AG10803 (cell line): ENCODE results near the gene CLASRP.
A peak's percentile ranks its signal among the peaks of the same experiment; 100 is the strongest.
"Not testable (repeated sequence)": the region's sequence is repeated elsewhere in the genome, so short reads cannot be mapped to it uniquely, and the experiment has no call there.

ENCODE experiments used
- DNase-seq: peaks from one replicate; pipeline ENCODE4 v3.0.0; 2010; ENCODE audit warnings: low read depth
- H3K4me3 ChIP-seq: 2 replicates; pipeline ENCODE4 v1.5.1; 2011; ENCODE audit warnings: mild to moderate bottlenecking, low read length, control low read depth
- CTCF ChIP-seq: conservative IDR thresholded peaks from 2 replicates; pipeline ENCODE4 v1.5.1; 2011; ENCODE audit warnings: mild to moderate bottlenecking, low read length, control low read depth, inconsistent platforms

The CLASRP gene

GRCh38 chr19:44998025-44998424, 40.8 kb upstream of the CLASRP start:
- H3K4me3 ChIP-seq: no peak overlapping the region
- TF ChIP-seq CTCF: no peak
- DNase-seq: no peak

- not testable (repeated sequence) for H3K4me3 ChIP-seq, DNase-seq
Observed at GRCh38 chr19:44999131-44999925, 39.5 kb upstream of the CLASRP start.

GRCh38 chr19:45000665-45001064, 38.2 kb upstream of the CLASRP start:
- H3K4me3 ChIP-seq: peak overlapping the region; percentile 64
- not testable (repeated sequence) for DNase-seq

- TF ChIP-seq CTCF: no peak
- peak within 1 kb of the TSS; percentile 76 for H3K4me3 ChIP-seq
- peak; percentile 83 for DNase-seq
Observed at GRCh38 chr19:45001087-45001739, 37.6 kb upstream of the CLASRP start, which contains the start of gene RELB. TSS of gene RELB (plus strand) at chr19:45001464. CDS start at chr19:45001580, 116 bp downstream.

- TF ChIP-seq CTCF: no peak
- no peak overlapping the region for H3K4me3 ChIP-seq
- DNase-seq: no peak
Observed at GRCh38 chr19:45003485-45003884, 35.4 kb upstream of the CLASRP start.

GRCh38 chr19:45005787-45006186, 33.1 kb upstream of the CLASRP start:
- no peak for TF ChIP-seq CTCF
- H3K4me3 ChIP-seq: no peak overlapping the region
- DNase-seq: no peak

- no peak overlapping the region for H3K4me3 ChIP-seq
- TF ChIP-seq CTCF: no peak
- DNase-seq: no peak
Observed at GRCh38 chr19:45008552-45008951, 30.3 kb upstream of the CLASRP start.

GRCh38 chr19:45009625-45010255, 29.1 kb upstream of the CLASRP start:
- DNase-seq: no peak
- H3K4me3 ChIP-seq: no peak overlapping the region
- no peak for TF ChIP-seq CTCF
